Measurements from ENCODE around the gene MAN1A1.
A peak's percentile ranks its signal among the peaks of the same experiment; 100 is the strongest.

MAN1A1 gene

DNA sequence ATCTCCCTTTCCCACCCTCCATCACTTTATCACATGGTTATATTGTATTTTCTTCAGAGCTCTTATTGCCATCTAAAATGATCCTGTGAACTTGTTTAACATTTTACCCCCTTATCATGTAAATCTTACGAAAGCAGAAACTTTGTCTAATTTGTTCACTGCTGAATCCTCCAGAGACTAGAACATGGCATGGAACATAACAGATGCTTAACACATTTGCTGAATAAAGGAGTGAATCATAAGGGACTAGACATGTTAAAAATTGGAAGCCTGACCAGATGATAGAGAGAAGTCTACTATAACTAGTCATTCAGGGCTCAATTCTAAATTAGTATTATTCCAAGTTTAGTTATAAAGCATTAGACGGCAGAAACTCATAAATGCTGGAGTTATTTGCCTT, 73.3 kb downstream of the MAN1A1 start:
- no peak for TF ChIP-seq GATA1 (IDR thresholded peaks at IDR 0.05; ENCODE audit: low read depth, low read length)
- no peak for TF ChIP-seq POLR2A (IDR thresholded peaks at IDR 0.05; ENCODE audit: low read length)
- no peak for DNase-seq

DNA sequence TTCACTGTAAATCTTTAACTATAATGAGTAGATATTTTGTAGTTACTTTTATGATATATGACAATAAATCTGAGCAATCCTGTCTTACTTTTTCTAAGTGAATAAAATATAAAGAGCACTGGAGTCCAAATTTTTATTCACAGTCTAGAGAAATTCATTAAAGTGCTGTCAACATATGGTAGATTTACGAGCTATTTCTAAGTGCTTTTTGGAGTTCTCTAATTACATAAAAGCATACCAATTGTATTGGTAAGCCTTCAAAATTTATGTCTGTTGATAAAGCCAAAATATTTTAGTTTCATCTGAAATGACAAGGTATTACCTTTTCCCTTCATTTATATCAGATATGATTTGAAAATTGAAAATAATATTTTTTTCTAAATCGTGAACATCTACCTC, 75.4 kb downstream of the MAN1A1 start:
- no peak for DNase-seq
- TF ChIP-seq POLR2A (IDR thresholded peaks at IDR 0.05; ENCODE audit: low read length) (no peak), GATA1 (IDR thresholded peaks at IDR 0.05; ENCODE audit: low read depth, low read length) (no peak)

DNA sequence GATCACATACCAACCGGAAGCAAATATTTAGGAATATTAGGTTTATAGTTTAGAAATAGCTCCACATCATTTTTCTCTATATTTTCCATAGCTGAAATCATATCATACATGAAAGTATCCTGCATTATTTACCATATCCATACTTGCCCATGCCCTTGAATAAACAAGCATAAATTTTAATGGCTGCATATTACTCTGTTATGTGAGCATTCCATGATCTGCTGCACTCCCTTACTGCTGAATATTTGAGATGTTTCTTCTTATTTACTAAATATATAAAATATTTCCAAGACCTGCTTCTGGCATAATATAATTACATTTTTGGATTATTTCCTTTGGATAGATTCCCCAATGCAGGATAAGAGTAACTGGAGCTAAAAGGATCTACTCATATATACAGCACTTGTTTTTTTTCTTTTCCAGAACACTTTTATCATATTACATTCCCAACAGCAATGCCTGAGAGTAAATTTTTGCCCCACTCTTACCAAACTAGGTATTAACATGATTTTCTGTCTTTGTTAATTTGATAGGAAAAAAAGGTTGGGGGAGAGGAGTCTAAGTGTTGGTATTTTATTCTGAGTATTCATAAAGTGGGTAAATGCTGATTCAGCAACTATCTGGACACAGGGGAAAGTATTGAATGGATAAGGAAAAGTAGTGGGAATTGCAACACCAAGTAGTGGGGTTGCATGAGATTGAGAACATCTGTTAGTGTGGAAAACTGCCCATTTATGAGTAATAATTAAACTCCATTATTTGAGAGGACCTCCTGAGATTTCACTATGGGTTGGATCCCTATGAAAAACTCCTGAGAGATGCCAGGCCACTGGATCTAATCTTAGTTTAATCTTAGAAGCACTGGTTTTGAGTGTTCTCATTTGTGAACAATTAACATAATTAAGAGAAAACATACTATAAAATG, 76.0 kb downstream of the MAN1A1 start:
- no peak for DNase-seq
- TF ChIP-seq POLR2A (IDR thresholded peaks at IDR 0.05; ENCODE audit: low read length) (no peak), GATA1 (IDR thresholded peaks at IDR 0.05; ENCODE audit: low read depth, low read length) (no peak)

DNA sequence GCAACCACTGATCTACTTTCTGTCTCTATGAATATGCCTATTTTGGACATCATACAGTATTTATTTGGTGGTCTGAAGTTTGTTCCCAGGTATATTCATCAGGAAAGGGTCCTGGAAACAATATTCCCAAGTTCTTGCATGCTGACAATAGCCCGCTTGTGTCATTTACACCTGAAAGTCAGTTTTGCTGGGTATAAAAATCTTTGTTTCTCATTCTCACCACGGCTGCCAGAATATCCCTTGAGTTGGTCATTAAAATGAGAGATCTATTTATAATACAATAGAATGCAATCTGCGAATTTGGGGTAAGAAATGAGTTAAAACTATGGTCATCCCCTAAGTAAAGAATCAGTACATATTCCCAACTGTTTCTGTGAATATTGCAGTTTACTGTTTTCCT, 79.0 kb downstream of the MAN1A1 start:
- TF ChIP-seq POLR2A (IDR thresholded peaks at IDR 0.05; ENCODE audit: low read length) (no peak), GATA1 (IDR thresholded peaks at IDR 0.05; ENCODE audit: low read depth, low read length) (no peak)
- DNase-seq, result no peak

DNA sequence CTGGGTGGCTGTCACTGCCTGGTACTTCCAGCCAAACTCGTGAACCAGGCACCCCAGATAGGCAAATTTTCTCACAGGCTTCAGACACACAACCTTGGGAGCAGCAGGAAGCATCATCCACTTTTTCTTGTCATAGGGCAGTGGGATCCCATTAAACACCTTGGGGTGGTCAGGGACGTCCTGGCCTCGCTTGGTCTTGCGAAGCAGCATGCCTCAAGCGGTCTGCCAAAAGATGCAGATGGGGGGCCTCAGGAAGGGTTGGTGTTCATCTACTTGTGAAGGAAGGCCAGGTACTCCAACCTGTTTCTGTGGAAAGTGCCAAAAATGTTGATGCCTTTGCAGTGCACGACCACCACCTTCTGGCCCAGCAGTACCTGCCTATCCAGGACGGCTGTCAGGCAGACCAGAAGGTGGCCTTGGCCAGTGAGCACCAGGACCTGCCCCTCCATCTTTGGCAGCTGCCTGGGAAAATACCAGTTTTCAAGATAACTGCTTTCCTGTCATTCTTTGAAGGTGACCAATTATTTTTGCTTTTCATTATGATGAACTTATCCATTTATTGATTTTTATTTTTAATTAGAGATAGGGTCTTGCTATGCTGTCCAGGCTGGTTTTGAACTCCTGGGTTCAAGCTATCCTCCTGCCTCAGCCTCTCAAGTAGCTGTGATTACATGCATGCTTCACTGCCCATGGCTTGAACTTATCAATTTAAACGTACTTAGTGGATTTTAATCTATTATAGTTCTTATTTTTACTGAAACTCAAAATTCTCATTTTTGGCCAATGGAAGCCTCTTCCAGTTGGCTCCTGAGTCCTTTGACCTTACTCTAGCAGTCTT, 80.1 kb downstream of the MAN1A1 start:
- no peak for DNase-seq
- TF ChIP-seq POLR2A (IDR thresholded peaks at IDR 0.05; ENCODE audit: low read length), result no peak
- no peak for TF ChIP-seq GATA1 (IDR thresholded peaks at IDR 0.05; ENCODE audit: low read depth, low read length)

DNA sequence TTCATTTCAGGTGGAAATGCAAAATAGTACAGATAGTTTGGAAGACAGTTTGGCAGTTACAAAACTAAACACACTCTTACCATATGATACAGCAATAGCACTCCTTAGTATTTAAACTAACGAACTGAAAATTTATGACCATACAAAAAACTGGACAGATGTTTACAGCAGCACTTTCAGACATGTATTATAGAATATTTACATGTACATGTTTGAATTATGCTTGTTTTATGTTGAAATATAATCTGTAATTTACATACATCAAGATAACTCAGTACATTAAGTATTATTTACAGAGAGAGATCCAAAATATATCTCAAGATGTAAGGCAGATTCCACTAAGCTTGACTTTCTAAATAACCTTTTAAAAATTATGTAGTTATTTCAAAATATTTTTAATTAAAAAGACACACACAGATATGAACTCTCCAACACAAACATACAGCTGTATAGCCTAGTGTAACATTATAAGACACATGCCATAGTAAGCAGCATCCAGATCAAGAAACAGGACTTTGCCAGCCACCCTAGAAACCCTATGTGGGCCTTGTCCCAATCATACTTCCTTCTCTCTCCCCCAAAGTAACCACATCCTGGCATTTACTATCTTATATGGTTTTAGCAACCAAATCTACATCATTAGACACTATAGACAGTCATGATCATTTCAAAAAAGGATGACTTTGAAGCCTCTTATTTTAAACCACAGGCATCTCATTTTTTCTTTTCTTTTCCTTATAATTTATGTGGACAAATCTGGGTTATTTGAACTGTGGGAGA, 82.2 kb downstream of the MAN1A1 start:
- DNase-seq, result no peak
- TF ChIP-seq GATA1 (IDR thresholded peaks at IDR 0.05; ENCODE audit: low read depth, low read length) (no peak), POLR2A (IDR thresholded peaks at IDR 0.05; ENCODE audit: low read length) (no peak)

DNA sequence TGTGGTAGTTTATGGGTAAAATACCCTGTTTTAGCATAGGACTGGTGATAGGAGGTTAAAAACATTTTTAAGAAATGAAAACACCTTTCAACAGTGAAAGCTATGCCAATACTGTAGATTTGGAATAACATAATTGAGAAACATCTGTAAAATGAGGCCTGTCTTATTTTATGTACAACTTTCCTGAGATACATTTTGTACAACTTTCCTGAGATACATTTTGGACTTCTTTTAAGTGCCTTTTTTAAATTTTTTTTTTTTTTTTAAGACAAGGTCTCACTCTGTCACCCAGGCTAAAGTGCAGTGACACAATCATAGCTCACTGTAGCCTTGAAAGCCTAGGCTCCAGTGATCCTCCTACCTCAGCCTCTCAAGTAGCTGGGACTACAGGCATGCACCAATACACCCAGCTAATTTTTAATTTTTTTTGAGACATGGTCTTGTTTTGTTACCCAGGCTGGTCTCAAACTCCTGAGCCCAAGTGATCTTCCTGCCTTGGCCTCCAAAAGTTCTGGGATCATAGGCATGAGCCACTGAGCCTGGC, 84.6 kb downstream of the MAN1A1 start:
- no peak for DNase-seq
- no peak for TF ChIP-seq GATA1 (IDR thresholded peaks at IDR 0.05; ENCODE audit: low read depth, low read length)
- TF ChIP-seq POLR2A (IDR thresholded peaks at IDR 0.05; ENCODE audit: low read length), result no peak

DNA sequence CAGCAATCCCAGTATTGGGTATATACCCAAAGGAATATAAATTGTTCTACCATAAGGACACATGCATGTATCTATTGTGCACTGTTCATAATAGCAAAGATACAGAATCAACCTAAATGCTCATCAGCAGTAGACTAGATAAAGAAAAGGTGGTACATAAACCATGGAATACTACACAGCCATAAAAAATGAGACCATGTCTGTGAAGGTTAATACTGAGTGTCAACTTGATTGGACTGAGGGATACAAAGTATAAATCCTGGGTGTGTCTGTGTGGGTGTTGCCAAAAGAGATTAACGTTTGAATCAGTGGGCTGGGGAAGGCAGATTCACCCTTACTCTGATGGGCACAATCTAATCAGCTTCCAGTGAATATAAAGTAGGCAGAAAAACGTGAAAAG, 86.9 kb downstream of the MAN1A1 start:
- TF ChIP-seq GATA1 (IDR thresholded peaks at IDR 0.05; ENCODE audit: low read depth, low read length) (no peak), POLR2A (IDR thresholded peaks at IDR 0.05; ENCODE audit: low read length) (no peak)
- DNase-seq, result no peak

DNA sequence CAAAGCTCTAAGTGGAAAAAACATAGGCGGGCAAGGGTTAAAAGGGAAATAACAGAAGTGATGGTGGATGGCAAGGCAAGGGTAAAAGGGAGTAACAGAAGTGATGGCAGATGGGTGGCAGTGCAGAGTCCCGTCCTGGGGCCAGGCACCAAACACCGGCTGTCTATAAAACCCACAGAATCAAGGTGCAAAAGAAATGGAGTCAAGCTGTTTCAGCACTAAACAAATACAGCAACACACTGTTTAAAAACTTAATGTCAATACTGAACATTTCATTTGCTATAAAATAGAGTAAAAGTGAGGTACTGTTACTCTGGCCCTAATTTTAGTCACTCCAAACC, 87.6 kb downstream of the MAN1A1 start:
- TF ChIP-seq POLR2A (IDR thresholded peaks at IDR 0.05; ENCODE audit: low read length) (no peak), GATA1 (IDR thresholded peaks at IDR 0.05; ENCODE audit: low read depth, low read length) (no peak)
- no peak for DNase-seq

DNA sequence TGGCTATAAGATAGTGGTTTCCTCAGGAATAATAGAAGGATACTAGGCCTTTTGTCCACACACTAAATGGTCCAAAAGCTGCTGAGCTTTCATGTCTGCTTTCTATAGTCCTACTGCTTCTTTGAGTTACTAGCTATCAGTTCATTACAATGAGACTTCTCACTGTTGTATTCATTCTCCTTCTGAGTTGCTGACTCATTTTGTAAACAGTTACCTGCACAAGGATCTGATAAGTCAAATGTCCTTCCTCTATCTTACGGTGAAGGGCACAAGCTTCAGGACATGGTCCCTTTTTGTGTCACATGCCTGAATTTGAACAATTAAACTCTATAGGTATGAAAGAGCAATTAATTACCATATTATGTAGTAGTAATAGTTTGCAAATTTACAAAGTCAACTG, 90.5 kb downstream of the MAN1A1 start:
- TF ChIP-seq GATA1 (IDR thresholded peaks at IDR 0.05; ENCODE audit: low read depth, low read length) (no peak), POLR2A (IDR thresholded peaks at IDR 0.05; ENCODE audit: low read length) (no peak)

DNA sequence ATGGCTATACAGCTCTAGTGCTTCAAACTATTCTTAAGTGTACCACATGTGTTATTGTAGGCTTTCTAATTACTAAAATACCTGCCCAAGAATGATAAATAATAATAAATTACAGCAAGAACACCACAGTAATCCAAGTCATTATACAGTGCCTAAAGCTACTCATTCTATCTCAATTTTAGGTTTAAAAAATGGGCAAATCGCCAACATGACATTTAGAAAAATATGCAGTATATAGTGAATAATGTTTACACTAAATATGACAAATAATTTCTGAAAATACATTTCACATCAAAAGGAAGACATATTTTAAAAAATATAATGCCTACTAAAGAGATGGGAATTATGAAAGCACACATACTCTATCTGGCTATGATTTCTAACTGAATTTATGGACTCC, 91.8 kb downstream of the MAN1A1 start:
- no peak for TF ChIP-seq GATA1 (IDR thresholded peaks at IDR 0.05; ENCODE audit: low read depth, low read length)
- no peak for TF ChIP-seq POLR2A (IDR thresholded peaks at IDR 0.05; ENCODE audit: low read length)
- peak in 1 of 2 experiments; percentile 34 for DNase-seq

More for the DNA sequence above, 90.5 kb downstream of the MAN1A1 start:
- peak in 1 of 2 experiments; percentile 24 for DNase-seq

DNA sequence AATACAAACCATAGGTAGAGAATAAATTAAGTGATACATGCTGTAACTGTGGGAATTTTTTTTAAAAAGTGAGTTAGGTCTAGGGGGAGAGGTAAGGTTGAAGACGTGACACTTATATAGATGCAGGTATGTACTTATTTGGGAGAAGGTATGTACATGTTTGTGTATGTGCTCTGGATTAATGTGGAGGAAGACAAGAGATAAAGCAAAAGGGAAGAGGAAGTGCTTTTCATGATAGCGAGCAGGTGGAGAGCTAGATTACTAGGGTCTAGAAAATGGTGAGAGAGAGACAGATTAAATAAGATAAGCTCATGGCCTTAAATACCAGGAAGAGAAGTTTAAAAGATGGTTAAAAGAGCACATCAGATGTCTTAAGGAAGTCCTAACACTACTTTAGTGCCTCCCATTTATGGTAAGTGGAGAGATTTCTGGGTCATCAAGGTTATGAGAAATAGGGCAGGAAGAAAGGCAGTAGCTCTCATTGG, 92.5 kb downstream of the MAN1A1 start:
- TF ChIP-seq GATA1 (IDR thresholded peaks at IDR 0.05; ENCODE audit: low read depth, low read length), result no peak
- no peak for TF ChIP-seq POLR2A (IDR thresholded peaks at IDR 0.05; ENCODE audit: low read length)
- peak; percentile 41 to 77 for DNase-seq

DNA sequence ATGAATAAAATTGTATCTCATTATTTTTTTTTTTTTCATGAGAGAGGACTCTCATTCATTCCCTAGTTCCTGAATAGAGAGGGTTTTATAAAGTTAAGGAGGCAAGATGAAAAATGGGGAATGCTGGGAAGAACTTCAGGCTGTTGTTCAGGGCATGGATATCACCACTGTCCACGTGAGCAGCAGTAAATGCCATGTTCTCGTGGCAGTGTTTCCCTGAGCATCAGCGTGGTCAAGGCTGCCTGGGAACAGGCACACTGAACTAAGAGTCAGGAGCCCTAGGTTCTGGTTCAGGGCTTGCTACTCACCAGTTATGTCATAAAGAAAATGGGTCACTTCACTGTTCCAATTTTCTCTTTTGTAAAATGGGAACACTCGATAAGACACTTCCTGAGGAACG, 93.2 kb downstream of the MAN1A1 start:
- no peak for TF ChIP-seq GATA1 (IDR thresholded peaks at IDR 0.05; ENCODE audit: low read depth, low read length)
- DNase-seq, result no peak

All from erythroblast (primary cell).